NCI-H146 treated with DMSO at 0.1 percent for 48 hours (cell line): ENCODE results near the gene PASK.

ENCODE experiments used
- DNase-seq: peaks from one replicate; lab custom pipeline; 2025; ENCODE audit not compliant: unreplicated experiment; lab: John Stamatoyannopoulos, UW

The PASK gene

GRCh38 chr2:241148239-241148638, 1.0 kb downstream of the PASK start:
- DNase-seq, result no peak

- no peak for DNase-seq
Observed at GRCh38 chr2:241147336-241147735, 1.9 kb downstream of the PASK start.

GRCh38 chr2:241146286-241146685, 3.0 kb downstream of the PASK start:
- no peak for DNase-seq

- DNase-seq, result no peak
Observed at GRCh38 chr2:241142593-241142992, 6.7 kb downstream of the PASK start.

- no peak for DNase-seq
Observed at GRCh38 chr2:241142063-241142462, 7.2 kb downstream of the PASK start.

- DNase-seq, result no peak
Observed at GRCh38 chr2:241141214-241141770, 8.0 kb downstream of the PASK start.

- DNase-seq, result no peak
Observed at GRCh38 chr2:241140445-241140840, 8.8 kb downstream of the PASK start.

- DNase-seq, result no peak
Observed at GRCh38 chr2:241139531-241140444, 9.5 kb downstream of the PASK start.

GRCh38 chr2:241138471-241138870, 10.8 kb downstream of the PASK start:
- no peak for DNase-seq

GRCh38 chr2:241137276-241138190, 11.7 kb downstream of the PASK start:
- no peak for DNase-seq

- no peak for DNase-seq
Observed at GRCh38 chr2:241136661-241137260, 12.5 kb downstream of the PASK start.

GRCh38 chr2:241136191-241136590, 13.1 kb downstream of the PASK start:
- DNase-seq, result no peak

GRCh38 chr2:241135737-241136136, 13.5 kb downstream of the PASK start:
- DNase-seq, result no peak

GRCh38 chr2:241134711-241135110, 14.6 kb downstream of the PASK start:
- DNase-seq, result no peak

- no peak for DNase-seq
Observed at GRCh38 chr2:241133436-241133820, 15.8 kb downstream of the PASK start.

GRCh38 chr2:241132538-241133435, 16.5 kb downstream of the PASK start:
- no peak for DNase-seq

- no peak for DNase-seq
Observed at GRCh38 chr2:241131531-241131930, 17.7 kb downstream of the PASK start.

GRCh38 chr2:241130316-241130715, 19.0 kb downstream of the PASK start:
- no peak for DNase-seq

- DNase-seq, result no peak
Observed at GRCh38 chr2:241129086-241129871, 20.0 kb downstream of the PASK start.
